GM18873 (cell line): ENCODE measurements around the gene ALDH1L2.
A peak's percentile ranks its signal among the peaks of the same experiment; 100 is the strongest.
"Not testable (repeated sequence)": the region's sequence is repeated elsewhere in the genome, so short reads cannot be mapped to it uniquely, and the experiment has no call there.

ENCODE experiments used
- ATAC-seq: cut with Tn5 transposase; IDR thresholded peaks from one replicate; pipeline ENCODE4 v1.9.1; 2021; ENCODE audit warnings: mild to moderate bottlenecking, moderate library complexity, moderate number of reproducible peaks; ENCODE audit not compliant: unreplicated experiment, low FRiP score

The ALDH1L2 gene

GRCh38 chr12:104990950-104991349 lies 93.3 kb downstream of the ALDH1L2 start:
- no peak for ATAC-seq

- peak; percentile 86 for ATAC-seq
Observed at GRCh38 chr12:104986022-104986941, 98.0 kb downstream of the ALDH1L2 start, which contains the start of gene NOPCHAP1. TSS of gene NOPCHAP1 (plus strand) at chr12:104986316. CDS start at chr12:104986353, 37 bp downstream.

GRCh38 chr12:104985206-104985605 lies 99.1 kb downstream of the ALDH1L2 start:
- no peak for ATAC-seq

- not testable (repeated sequence) for ATAC-seq
Observed at GRCh38 chr12:104977688-104978087, 106.6 kb downstream of the ALDH1L2 start.

GRCh38 chr12:104976703-104977102 lies 107.6 kb downstream of the ALDH1L2 start:
- ATAC-seq, result no peak

- no peak for ATAC-seq
Observed at GRCh38 chr12:104975587-104976343, 108.5 kb downstream of the ALDH1L2 start.

- ATAC-seq, result peak; percentile 95
Observed at GRCh38 chr12:104974626-104975290, 109.5 kb downstream of the ALDH1L2 start.

- no peak for ATAC-seq
Observed at GRCh38 chr12:104973250-104973649, 111.0 kb downstream of the ALDH1L2 start.

- no peak for ATAC-seq
Observed at GRCh38 chr12:104971306-104971705, 113.0 kb downstream of the ALDH1L2 start.
